ENCODE data around the gene IL20RA.
A peak's percentile ranks its signal among the peaks of the same experiment; 100 is the strongest.

IL20RA gene

DNA sequence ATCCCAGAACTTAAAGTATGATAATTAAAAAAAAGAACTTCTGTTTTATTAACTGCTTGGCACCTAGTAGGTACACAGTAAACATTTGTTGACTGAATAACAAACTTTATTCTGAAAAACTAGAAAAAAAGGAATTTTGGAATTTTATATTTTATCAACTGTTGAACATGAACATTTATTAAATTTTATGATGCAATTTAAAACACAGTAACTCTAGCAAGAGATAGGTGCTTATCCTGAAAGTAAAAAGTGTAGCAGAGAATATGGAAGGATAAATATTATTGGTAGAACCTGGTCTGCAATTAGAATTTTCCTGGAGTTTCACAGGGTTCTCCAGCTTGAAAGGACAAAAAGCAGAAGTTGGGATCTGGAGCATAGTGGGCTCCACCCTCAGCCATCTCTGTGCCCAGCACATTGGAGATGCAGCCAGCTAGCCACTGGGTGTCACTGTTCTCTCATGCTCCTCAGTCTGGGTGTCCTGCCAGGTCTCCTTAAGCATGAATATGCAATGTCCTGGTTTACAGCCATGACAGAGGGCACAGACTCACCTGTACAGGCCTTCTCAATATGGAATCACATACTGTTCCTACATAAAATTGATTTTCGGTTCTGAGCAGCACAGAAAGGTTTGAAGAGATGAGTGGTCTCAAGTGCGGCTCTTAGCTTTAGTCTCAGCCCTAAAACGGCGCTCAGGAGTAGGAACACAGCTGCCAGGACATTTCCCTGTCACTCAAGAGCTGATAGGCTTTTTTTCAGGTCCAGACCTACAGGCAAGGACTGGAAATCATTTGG is 31.7 kb upstream of the IL20RA start:
- TF ChIP-seq NFIC (IDR thresholded peaks at IDR 0.05) = 0 out of 2 replicates have a peak, but pooled peaks have one; percentile 19
- TF ChIP-seq CREB1 (IDR thresholded peaks at IDR 0.05; ENCODE audit: low read depth) = no peak
- no peak for TF ChIP-seq TEAD4 (IDR thresholded peaks at IDR 0.05)
- no peak for TF ChIP-seq TCF12 (IDR thresholded peaks at IDR 0.05; ENCODE audit: low read depth)
- peak; percentile 91 for TF ChIP-seq RAD21 (IDR thresholded peaks at IDR 0.05; ENCODE audit: low read depth)

- TF ChIP-seq NFIC (IDR thresholded peaks at IDR 0.05) = no peak
- TF ChIP-seq MAX (IDR thresholded peaks at IDR 0.05) = no peak
Observed at GRCh38 chr6:137070303-137070702, 25.5 kb upstream of the IL20RA start.

- no peak for TF ChIP-seq EGR1 (IDR thresholded peaks at IDR 0.05)
- no peak for TF ChIP-seq MAX (IDR thresholded peaks at IDR 0.05)
- no peak for TF ChIP-seq NFIC (IDR thresholded peaks at IDR 0.05)
- TF ChIP-seq YY1 (IDR thresholded peaks at IDR 0.05; ENCODE audit: low read depth) = no peak
- TF ChIP-seq TAF1 (IDR thresholded peaks at IDR 0.05; ENCODE audit: low read depth) = no peak
- no peak for TF ChIP-seq ZBTB7A (IDR thresholded peaks at IDR 0.05; ENCODE audit: low read depth)
- no peak for TF ChIP-seq EP300 (IDR thresholded peaks at IDR 0.05; ENCODE audit: borderline replicate concordance)
- TF ChIP-seq TEAD4 (IDR thresholded peaks at IDR 0.05) = no peak
- no peak for TF ChIP-seq CEBPB (IDR thresholded peaks at IDR 0.05)
- no peak for TF ChIP-seq RAD21 (IDR thresholded peaks at IDR 0.05; ENCODE audit: low read depth)
Observed at GRCh38 chr6:137067399-137067798, 22.6 kb upstream of the IL20RA start.

GRCh38 chr6:137058037-137058436 is 13.3 kb upstream of the IL20RA start:
- TF ChIP-seq ZBTB7A (IDR thresholded peaks at IDR 0.05; ENCODE audit: low read depth) (no peak), CREB1 (IDR thresholded peaks at IDR 0.05; ENCODE audit: low read depth) (no peak), TEAD4 (IDR thresholded peaks at IDR 0.05) (no peak), MAX (IDR thresholded peaks at IDR 0.05) (no peak), EP300 (IDR thresholded peaks at IDR 0.05; ENCODE audit: borderline replicate concordance) (no peak)
- TF ChIP-seq, protein P1, sequence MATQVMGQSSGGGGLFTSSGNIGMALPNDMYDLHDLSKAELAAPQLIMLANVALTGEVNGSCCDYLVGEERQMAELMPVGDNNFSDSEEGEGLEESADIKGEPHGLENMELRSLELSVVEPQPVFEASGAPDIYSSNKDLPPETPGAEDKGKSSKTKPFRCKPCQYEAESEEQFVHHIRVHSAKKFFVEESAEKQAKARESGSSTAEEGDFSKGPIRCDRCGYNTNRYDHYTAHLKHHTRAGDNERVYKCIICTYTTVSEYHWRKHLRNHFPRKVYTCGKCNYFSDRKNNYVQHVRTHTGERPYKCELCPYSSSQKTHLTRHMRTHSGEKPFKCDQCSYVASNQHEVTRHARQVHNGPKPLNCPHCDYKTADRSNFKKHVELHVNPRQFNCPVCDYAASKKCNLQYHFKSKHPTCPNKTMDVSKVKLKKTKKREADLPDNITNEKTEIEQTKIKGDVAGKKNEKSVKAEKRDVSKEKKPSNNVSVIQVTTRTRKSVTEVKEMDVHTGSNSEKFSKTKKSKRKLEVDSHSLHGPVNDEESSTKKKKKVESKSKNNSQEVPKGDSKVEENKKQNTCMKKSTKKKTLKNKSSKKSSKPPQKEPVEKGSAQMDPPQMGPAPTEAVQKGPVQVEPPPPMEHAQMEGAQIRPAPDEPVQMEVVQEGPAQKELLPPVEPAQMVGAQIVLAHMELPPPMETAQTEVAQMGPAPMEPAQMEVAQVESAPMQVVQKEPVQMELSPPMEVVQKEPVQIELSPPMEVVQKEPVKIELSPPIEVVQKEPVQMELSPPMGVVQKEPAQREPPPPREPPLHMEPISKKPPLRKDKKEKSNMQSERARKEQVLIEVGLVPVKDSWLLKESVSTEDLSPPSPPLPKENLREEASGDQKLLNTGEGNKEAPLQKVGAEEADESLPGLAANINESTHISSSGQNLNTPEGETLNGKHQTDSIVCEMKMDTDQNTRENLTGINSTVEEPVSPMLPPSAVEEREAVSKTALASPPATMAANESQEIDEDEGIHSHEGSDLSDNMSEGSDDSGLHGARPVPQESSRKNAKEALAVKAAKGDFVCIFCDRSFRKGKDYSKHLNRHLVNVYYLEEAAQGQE (IDR thresholded peaks at IDR 0.05; ENCODE audit: low read depth) = no peak

- TF ChIP-seq MAX (IDR thresholded peaks at IDR 0.05) (no peak), YY1 (IDR thresholded peaks at IDR 0.05; ENCODE audit: low read depth) (no peak), NFIC (IDR thresholded peaks at IDR 0.05) (no peak), EP300 (IDR thresholded peaks at IDR 0.05; ENCODE audit: borderline replicate concordance) (no peak), EGR1 (IDR thresholded peaks at IDR 0.05) (no peak), USF1 (IDR thresholded peaks at IDR 0.05) (no peak), RAD21 (IDR thresholded peaks at IDR 0.05; ENCODE audit: low read depth) (no peak), ZBTB7A (IDR thresholded peaks at IDR 0.05; ENCODE audit: low read depth) (no peak)
- TF ChIP-seq, protein P1 (IDR thresholded peaks at IDR 0.05; ENCODE audit: low read depth) = no peak
Observed at GRCh38 chr6:137056121-137056880, 11.5 kb upstream of the IL20RA start.

DNA sequence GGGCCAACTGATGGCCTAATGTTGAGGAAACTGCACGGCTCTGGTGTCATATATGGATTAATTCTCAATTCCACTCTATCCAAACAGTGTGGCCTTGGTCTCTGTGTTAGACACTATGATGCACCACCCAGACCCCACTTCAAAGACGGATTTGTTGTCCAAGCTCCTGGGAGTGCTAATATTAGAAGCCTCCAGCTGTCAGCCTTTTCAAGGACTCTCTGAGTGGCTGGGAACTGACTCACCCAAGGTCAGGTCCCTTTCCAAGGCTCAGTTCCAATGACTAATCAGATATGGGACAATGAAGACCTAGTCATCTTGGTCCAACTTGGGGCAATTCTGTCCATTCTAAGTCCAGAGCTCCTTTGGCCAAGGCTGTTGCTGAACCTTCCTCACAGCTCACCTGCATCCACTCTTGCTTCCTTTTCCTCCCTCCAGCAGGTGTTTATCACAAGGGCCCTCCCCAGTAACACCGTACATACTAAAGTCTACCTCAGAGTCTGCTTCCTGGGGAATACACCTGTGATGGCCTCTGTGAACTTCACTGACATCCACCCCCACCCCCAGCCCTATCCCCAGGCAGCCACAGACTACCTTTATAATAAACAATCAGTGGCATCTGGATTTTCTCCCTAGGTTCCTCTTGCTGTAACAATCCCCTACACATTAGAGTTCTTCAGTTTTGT is 7.2 kb upstream of the IL20RA start:
- no peak for TF ChIP-seq TEAD4 (IDR thresholded peaks at IDR 0.05)
- TF ChIP-seq YY1 (IDR thresholded peaks at IDR 0.05; ENCODE audit: low read depth) = no peak
- TF ChIP-seq MAX (IDR thresholded peaks at IDR 0.05) = no peak
- no peak for TF ChIP-seq EGR1 (IDR thresholded peaks at IDR 0.05)
- no peak for TF ChIP-seq TAF1 (IDR thresholded peaks at IDR 0.05; ENCODE audit: low read depth)
- TF ChIP-seq CREB1 (IDR thresholded peaks at IDR 0.05; ENCODE audit: low read depth) = no peak

Measured in Ishikawa (cell line).